HL-60 (cell line): ENCODE results near the gene WDR45B.
A peak's percentile ranks its signal among the peaks of the same experiment; 100 is the strongest.

ENCODE experiments used
- DNase-seq, 2 experiments: peaks; one replicate each; pipeline ENCODE4 v3.0.0-alpha.2; 2010 to 2020; ENCODE audit warnings: low read depth in 1 of 2, low spot score in 1 of 2
- H3K27ac ChIP-seq: fragments of 250-450 bp; sonication (Bioruptor Pico); replicated peaks from 2 replicates; pipeline ENCODE4 v1.5.1; 2020; ENCODE audit warnings: mild to moderate bottlenecking, moderate library complexity
- H3K27me3 ChIP-seq: fragments of 250-450 bp; sonication (Bioruptor Pico); 2 replicates; pipeline ENCODE4 v1.5.1; 2021; ENCODE audit warnings: mild to moderate bottlenecking, moderate library complexity; ENCODE audit not compliant: insufficient read depth, poor library complexity, severe bottlenecking
- H3K4me3 ChIP-seq: replicated peaks from 2 replicates; pipeline ENCODE4 v1.5.1; 2011; ENCODE audit warnings: mild to moderate bottlenecking, control low read depth, low read length; ENCODE audit not compliant: insufficient read depth
- CTCF ChIP-seq: IDR thresholded peaks from one replicate; pipeline ENCODE4 v1.5.1; 2011; ENCODE audit warnings: low read length, control low read depth, inconsistent platforms; ENCODE audit not compliant: insufficient read depth
- GABPA ChIP-seq: IDR thresholded peaks from 2 replicates; pipeline ENCODE4 v1.6.1; 2012; ENCODE audit warnings: low read depth
- POLR2AphosphoS5 ChIP-seq: IDR thresholded peaks from 2 replicates; pipeline ENCODE4 v1.6.1; 2012; ENCODE audit warnings: low read depth
- REST ChIP-seq: IDR thresholded peaks from 2 replicates; pipeline ENCODE4 v1.6.1; 2012; ENCODE audit warnings: low read depth; ENCODE audit not compliant: insufficient replicate concordance
- SPI1 ChIP-seq: IDR thresholded peaks from 2 replicates; pipeline ENCODE4 v1.6.1; 2012; ENCODE audit warnings: low read depth, mild to moderate bottlenecking, borderline replicate concordance

Gene WDR45B

GRCh38 chr17:82592767-82593589 lies 55.3 kb downstream of the WDR45B start:
- Histone ChIP-seq H3K27ac (peak overlapping the region; percentile 89), H3K27me3 (no peaks in the 10 kb centered on the region), H3K4me3 (peak overlapping the region; percentile 38)
- peak; percentile 82 to 91 for DNase-seq
- TF ChIP-seq GABPA (no peak), REST (no peak), SPI1 (no peak; the same call in 1 of the 2 replicates), POLR2AphosphoS5 (no peak), CTCF (no peak)

DNA sequence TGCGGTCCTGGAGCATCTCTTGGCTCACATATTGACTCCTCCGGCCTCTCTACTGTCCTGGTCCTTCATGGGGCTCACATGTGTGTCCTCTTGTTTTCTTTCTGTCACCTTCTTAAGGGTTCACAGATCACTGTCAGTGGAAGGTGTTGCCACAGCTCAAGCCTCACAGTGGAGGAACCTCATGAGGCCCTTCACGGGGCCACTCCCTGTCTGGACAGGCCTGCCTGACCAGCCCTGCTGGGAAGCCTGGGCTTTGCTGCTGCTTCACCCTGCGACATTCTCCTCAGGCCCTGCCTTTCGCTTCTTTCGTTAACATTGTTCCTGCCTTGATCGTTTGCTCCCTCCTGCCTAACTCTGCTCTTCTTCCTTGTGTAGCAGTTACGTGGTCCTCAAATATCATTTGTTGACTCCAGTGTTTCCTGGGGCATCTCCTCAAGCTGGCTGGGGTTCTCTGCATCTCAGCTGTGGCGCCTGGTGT lies 55.9 kb downstream of the WDR45B start:
- peak; percentile 32 to 73 for DNase-seq
- peak overlapping the region; percentile 89 for H3K27ac ChIP-seq
- TF ChIP-seq POLR2AphosphoS5, result no peak; the same call in 1 of the 2 replicates
- H3K4me3 ChIP-seq, result no peak overlapping the region
- H3K27me3 ChIP-seq, result no peaks in the 10 kb centered on the region

DNA sequence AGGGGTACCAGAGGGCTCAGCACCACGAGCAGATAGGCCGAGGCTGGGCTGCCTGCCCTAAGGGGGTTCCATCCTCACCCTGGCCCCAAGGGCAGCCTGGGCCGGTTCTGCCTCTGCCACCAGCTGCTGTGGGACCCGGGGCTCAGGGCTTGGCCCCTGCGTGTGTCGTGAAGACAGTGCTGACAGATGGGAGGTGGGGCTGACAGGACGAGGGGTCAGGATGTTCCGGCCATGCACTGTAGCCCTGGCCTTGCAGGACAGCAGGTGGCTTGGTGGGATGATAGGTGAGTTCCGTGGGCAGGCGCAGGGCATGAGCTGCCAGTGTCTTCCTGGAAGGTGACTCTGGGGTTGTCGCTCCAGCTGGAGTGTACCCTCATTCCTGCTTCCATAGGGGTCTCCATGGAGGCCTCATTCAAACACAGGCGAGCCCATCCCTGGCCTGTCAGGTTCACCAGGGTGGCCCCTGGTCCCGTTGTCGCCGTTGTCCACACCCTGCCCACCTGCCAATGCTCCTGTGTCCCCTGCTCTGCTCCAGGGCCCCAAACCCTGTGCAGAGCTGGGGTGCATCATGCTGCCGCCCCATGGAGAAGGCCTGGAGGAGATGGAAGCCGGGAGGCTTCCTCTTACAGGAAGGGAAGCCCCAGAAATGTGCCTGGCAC lies 57.2 kb downstream of the WDR45B start:
- DNase-seq, result peak in 1 of 2 experiments; percentile 51
- H3K27me3 ChIP-seq, result no peaks in the 10 kb centered on the region
- H3K27ac ChIP-seq, result peak overlapping the region; percentile 89
- no peak overlapping the region for H3K4me3 ChIP-seq
- no peak for TF ChIP-seq POLR2AphosphoS5
- TF ChIP-seq GABPA, result no peak
- no peak for TF ChIP-seq SPI1
- TF ChIP-seq CTCF, result no peak
- no peak for TF ChIP-seq REST

- H3K27ac ChIP-seq, result peak overlapping the region; percentile 89
- no peak for DNase-seq
- no peaks in the 10 kb centered on the region for H3K27me3 ChIP-seq
- TF ChIP-seq GABPA (no peak), CTCF (no peak), REST (no peak), SPI1 (no peak)
- H3K4me3 ChIP-seq, result no peak overlapping the region
Observed at GRCh38 chr17:82590216-82590615, 58.0 kb downstream of the WDR45B start.
